GM12878 (cell line): ENCODE data around the gene UVSSA. TPM values are rescaled to one million over a fixed set of nuclear protein-coding genes. Genes with fewer than 3 reads are reported as not detected.
A peak's percentile ranks its signal among the peaks of the same experiment; 100 is the strongest.

Experiments used
- ATAC-seq: fragments of 200-7000 bp; cut with Tn5 transposase; 3 replicates; pipeline ENCODE4 v1.9.1; 2020; ENCODE audit warnings: mild to moderate bottlenecking, moderate library complexity
- BruUV-seq: library from RNA; stranded (reverse); fragments of 400-500 nt; replicated peaks from 2 replicates; lab custom pipeline; 2021; lab: Mats Ljungman, UMichigan
- CTCF ChIA-PET: fragments of 300-600 bp; sonication (Branson Sonifier 250); formaldehyde crosslinking; extraction: SDS; loops from one replicate; lab custom pipeline; 2021; ENCODE audit warnings: inconsistent platforms; lab: Yijun Ruan, JAX
- POLR2A ChIA-PET: fragments of 350-600 bp; formaldehyde crosslinking; extraction: SDS; loops from one replicate; lab custom pipeline; 2021; ENCODE audit warnings: inconsistent platforms; lab: Charles Lee
- RAD21 ChIA-PET: fragments of 300-600 bp; sonication (Branson Sonifier 250); formaldehyde crosslinking; loops from one replicate; lab custom pipeline; 2023; ENCODE audit warnings: antibody characterized with exemption; ENCODE audit not compliant: unreplicated experiment; lab: Charles Lee
- SMC1A ChIA-PET: fragments of 300-600 bp; sonication (Branson Sonifier 250); formaldehyde crosslinking; loops from one replicate; lab custom pipeline; 2023; ENCODE audit not compliant: unreplicated experiment, uncharacterized antibody; lab: Charles Lee
- DNase-seq: peaks from one replicate; pipeline ENCODE4 v3.0.0-alpha.2; 2011; ENCODE audit warnings: low read depth, low spot score
- FAIRE-seq: peaks from 3 replicates; lab custom pipeline; 2011; peaks lifted over from hg19 to GRCh38; lab: Jason Lieb, UNC
- H2AFZ ChIP-seq: 2 replicates; pipeline ENCODE4 v1.6.0; 2011; ENCODE audit warnings: low read depth, low read length, control low read depth; ENCODE audit not compliant: control insufficient read depth
- H3K27ac ChIP-seq: 2 replicates; pipeline ENCODE4 v1.5.1; 2011; ENCODE audit warnings: control low read depth; ENCODE audit not compliant: control insufficient read depth, insufficient read depth
- H3K27me3 ChIP-seq, 2 experiments: replicated peaks in 1 of 2; 2 replicates each; pipeline versions ENCODE4 v1.6.0 to v1.6.1; 2011; ENCODE audit warnings: low read length in 1 of 2; ENCODE audit not compliant: control insufficient read depth in 2 of 2, insufficient read depth in 2 of 2
- H3K36me3 ChIP-seq, 2 experiments: 2 replicates each; pipeline ENCODE4 v1.5.1; 2011; ENCODE audit warnings: low read length in 1 of 2; ENCODE audit not compliant: control insufficient read depth in 2 of 2, insufficient read depth in 2 of 2
- H3K4me1 ChIP-seq: 2 replicates; pipeline ENCODE4 v1.6.1; 2011; ENCODE audit warnings: mild to moderate bottlenecking, low read length, moderate library complexity, mixed read lengths; ENCODE audit not compliant: control insufficient read depth, insufficient read depth
- H3K4me2 ChIP-seq: 2 replicates; pipeline ENCODE4 v1.6.0; 2011; ENCODE audit warnings: control low read depth; ENCODE audit not compliant: control insufficient read depth, insufficient read depth
- H3K4me3 ChIP-seq: fragments of 200-600 bp; sonication (generic); 2 replicates; pipeline ENCODE4 v1.5.1; 2016
- H3K79me2 ChIP-seq: 2 replicates; pipeline ENCODE4 v1.6.0; 2011; ENCODE audit warnings: low read length; ENCODE audit not compliant: control insufficient read depth, insufficient read depth
- H3K9ac ChIP-seq: 2 replicates; pipeline ENCODE4 v1.8.0; 2011; ENCODE audit warnings: low read length, control low read depth, mixed read lengths; ENCODE audit not compliant: control insufficient read depth, insufficient read depth
- H3K9me3 ChIP-seq: replicated peaks from 3 replicates; pipeline ENCODE4 v1.5.1; 2011; ENCODE audit warnings: mild to moderate bottlenecking, low read length; ENCODE audit not compliant: control insufficient read depth, insufficient read depth
- H4K20me1 ChIP-seq: 2 replicates; pipeline ENCODE4 v1.6.0; 2011; ENCODE audit not compliant: control insufficient read depth, insufficient read depth
- EP300 ChIP-seq, 2 experiments: fragments of 150-350 bp in 1 of 2; IDR thresholded peaks; 2 replicates each; pipeline ENCODE4 v1.6.1; 2011 to 2012; ENCODE audit warnings: low read depth in 2 of 2, low read length in 2 of 2, borderline replicate concordance in 1 of 2, improper control_type of control experiment in 1 of 2, inconsistent platforms in 1 of 2; ENCODE audit not compliant: control insufficient read depth in 1 of 2
- RB1 ChIP-seq: fragments of 450-650 bp; formaldehyde crosslinking; IDR thresholded peaks from 2 replicates; pipeline ENCODE4 v1.6.1; 2017; ENCODE audit warnings: mild to moderate bottlenecking, borderline replicate concordance
- TCF12 ChIP-seq: IDR thresholded peaks from 2 replicates; pipeline ENCODE4 v1.6.1; 2011; ENCODE audit warnings: low read depth, mild to moderate bottlenecking, low read length
- WGBS: methylation state at CpG from one replicate; pipeline ENCODE4 v1.1.6; 2016; ENCODE audit warnings: low lambda C conversion rate; ENCODE audit not compliant: insufficient replicate concordance, insufficient coverage; ENCODE audit errors: missing lambda C conversion rate; 5-methylcytosine and 5-hydroxymethylcytosine counted together
- in situ Hi-C: fragments of 300-500 bp; cut with MboI; formaldehyde crosslinking; loops from 9 replicates; pipeline ENCODE4 v1.14.3; 2018; ENCODE audit warnings: mixed read lengths
- intact Hi-C: fragments of 100-400 bp; cut with micrococcal nuclease; formaldehyde crosslinking; loops from one replicate; pipeline ENCODE4 v1.14.2; 2022; ENCODE audit not compliant: unreplicated experiment
- polyA plus RNA-seq, 11 experiments: library from polyadenylated mRNA; depleted of rRNA in 4 of 11; unstranded in 6 of 11; stranded (reverse) in 5 of 11; fragments of >200 nt; fragmentation: Nextera tagmentation in 4 of 11; fragmentation: Illumina TruSeq in 1 of 11; extraction: Ambion mirVana in 4 of 11; extraction: Trizol in 1 of 11; gene quantifications; 1 replicate in 1 of 11; 2 replicates in 10 of 11; pipeline versions ENCODE4 v1.2.1 to v1.2.3, GENCODE V29; 2011 to 2016; ENCODE audit warnings: inconsistent platforms in 2 of 11, missing spikeins in 2 of 11, low read depth in 1 of 11
- total RNA-seq, 4 experiments: library from RNA; depleted of rRNA in 3 of 4; stranded (reverse); fragments of >200 nt in 3 of 4; fragmentation: Illumina TruSeq in 1 of 4; extraction: Trizol in 1 of 4; gene quantifications; 2 replicates each; pipeline versions ENCODE4 v1.2.1 to v1.2.3, GENCODE V29; 2013 to 2021
- TF ChIP-seq, protein P1 (sequence below): fragments of 450-650 bp; IDR thresholded peaks from 2 replicates; pipeline ENCODE4 v1.6.1; 2017; ENCODE audit warnings: low read depth, mild to moderate bottlenecking, moderate library complexity
- TF ChIP-seq, protein P2 (sequence below): IDR thresholded peaks from 2 replicates; pipeline ENCODE4 v1.6.1; 2011; ENCODE audit warnings: borderline replicate concordance, low read depth, mild to moderate bottlenecking, moderate library complexity, low read length; ENCODE audit not compliant: insufficient read depth, poor library complexity, severe bottlenecking

The UVSSA gene
- total and polyA plus RNA-seq, 10 of the 15 experiments (the other 5 are each of a cell fraction or from before 2014, with no cell fraction given) = 0.34 to 16.8 (median 3.6) TPM

DNA sequence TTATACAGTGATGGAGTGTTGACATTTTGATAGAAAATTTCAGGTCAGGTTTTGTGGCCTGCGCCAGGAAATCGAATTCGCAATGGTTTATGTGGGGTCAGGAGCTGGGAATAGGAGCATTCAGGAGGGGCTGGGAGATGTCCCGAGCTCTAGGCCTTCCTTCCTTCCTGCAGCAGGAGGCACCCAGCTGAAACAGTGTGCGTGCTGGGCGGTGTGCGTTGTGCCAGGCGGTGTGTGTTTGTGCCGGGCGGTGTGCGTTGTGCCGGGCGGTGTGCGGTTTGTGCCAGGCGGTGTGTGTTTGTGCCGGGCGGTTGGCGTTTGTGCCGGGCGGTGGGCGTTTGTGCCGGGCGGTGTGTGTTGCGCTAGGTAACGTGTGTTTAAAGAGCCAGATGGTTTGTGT lies 1.7 kb downstream of the UVSSA start:
- in situ Hi-C loops = loop anchor here (5.0 kb wide), 1 partner anchor 56 kb away; no protein-coding TSS in a partner anchor

More for the DNA sequence above, 1.7 kb downstream of the UVSSA start:
- TF ChIP-seq, protein P1, sequence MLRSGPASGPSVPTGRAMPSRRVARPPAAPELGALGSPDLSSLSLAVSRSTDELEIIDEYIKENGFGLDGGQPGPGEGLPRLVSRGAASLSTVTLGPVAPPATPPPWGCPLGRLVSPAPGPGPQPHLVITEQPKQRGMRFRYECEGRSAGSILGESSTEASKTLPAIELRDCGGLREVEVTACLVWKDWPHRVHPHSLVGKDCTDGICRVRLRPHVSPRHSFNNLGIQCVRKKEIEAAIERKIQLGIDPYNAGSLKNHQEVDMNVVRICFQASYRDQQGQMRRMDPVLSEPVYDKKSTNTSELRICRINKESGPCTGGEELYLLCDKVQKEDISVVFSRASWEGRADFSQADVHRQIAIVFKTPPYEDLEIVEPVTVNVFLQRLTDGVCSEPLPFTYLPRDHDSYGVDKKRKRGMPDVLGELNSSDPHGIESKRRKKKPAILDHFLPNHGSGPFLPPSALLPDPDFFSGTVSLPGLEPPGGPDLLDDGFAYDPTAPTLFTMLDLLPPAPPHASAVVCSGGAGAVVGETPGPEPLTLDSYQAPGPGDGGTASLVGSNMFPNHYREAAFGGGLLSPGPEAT = no peak
- TF ChIP-seq EP300 (IDR thresholded peaks at IDR 0.05; ENCODE audit: borderline replicate concordance in 1 of 2, control insufficient read depth in 1 of 2, low read depth in 2 of 2, low read length in 2 of 2) = no peak
- no peak for TF ChIP-seq RB1
- TF ChIP-seq, protein P2, sequence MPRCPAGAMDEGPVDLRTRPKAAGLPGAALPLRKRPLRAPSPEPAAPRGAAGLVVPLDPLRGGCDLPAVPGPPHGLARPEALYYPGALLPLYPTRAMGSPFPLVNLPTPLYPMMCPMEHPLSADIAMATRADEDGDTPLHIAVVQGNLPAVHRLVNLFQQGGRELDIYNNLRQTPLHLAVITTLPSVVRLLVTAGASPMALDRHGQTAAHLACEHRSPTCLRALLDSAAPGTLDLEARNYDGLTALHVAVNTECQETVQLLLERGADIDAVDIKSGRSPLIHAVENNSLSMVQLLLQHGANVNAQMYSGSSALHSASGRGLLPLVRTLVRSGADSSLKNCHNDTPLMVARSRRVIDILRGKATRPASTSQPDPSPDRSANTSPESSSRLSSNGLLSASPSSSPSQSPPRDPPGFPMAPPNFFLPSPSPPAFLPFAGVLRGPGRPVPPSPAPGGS = peak; percentile 45
- no peak for TF ChIP-seq TCF12
- H3K79me2 ChIP-seq = peaks cover 16% of the 10 kb centered on the region
- no TSS peak for BruUV-seq
- no peaks in the 10 kb centered on the region for H3K27me3 ChIP-seq
- CTCF ChIA-PET = interaction anchor here (1.3 to 5.3 kb wide), 3 partner anchors 81 to 218 kb away, joined by 5 to 48 read pairs (median 27); no protein-coding TSS in a partner anchor
- H3K27ac ChIP-seq = no peak overlapping the region
- no peaks in the 10 kb centered on the region for H3K9me3 ChIP-seq
- H3K36me3 ChIP-seq = no peaks in the 10 kb centered on the region; a peak in 2 of 4 replicates
- DNase-seq (no peak), ATAC-seq (no peak), FAIRE-seq (no peak)
- no peak overlapping the region for H3K9ac ChIP-seq
- POLR2A ChIA-PET = interaction anchor here (0.6 to 4.0 kb wide), 2 partner anchors 99 to 406 kb away, joined by 3 to 42 read pairs; partner anchors contain the start of gene CTBP1
- 93% methylated on average over 25 of the region's 25 CpGs for whole genome bisulfite sequencing
- RAD21 ChIA-PET = interaction anchor here (1.0 to 3.9 kb wide), 3 partner anchors 80 to 217 kb away, joined by 3 to 29 read pairs (median 6); no protein-coding TSS in a partner anchor
- H3K4me3 ChIP-seq = peak overlapping the region; percentile 80; the same call in 1 of the 2 replicates
- peaks cover 10% of the 10 kb centered on the region for H3K4me1 ChIP-seq
- no peak overlapping the region; the same call in none of the 2 replicates for H3K4me2 ChIP-seq
- SMC1A ChIA-PET = interaction anchor here (2.5 kb wide), 1 partner anchor 218 kb away, joined by 13 read pairs; no protein-coding TSS in a partner anchor
- no peaks in the 10 kb centered on the region for H4K20me1 ChIP-seq
- H2AFZ ChIP-seq = no peak overlapping the region
- intact Hi-C loops = loop anchor here (5.0 kb wide), 3 partner anchors 61 to 426 kb away; partner anchors contain the start of gene MAEA
